22Rv1 (cell line): ENCODE results near the gene RETREG1.
A peak's percentile ranks its signal among the peaks of the same experiment; 100 is the strongest.

Experiments used
- H3K27ac ChIP-seq: fragments of 450-650 bp; 2 replicates; pipeline ENCODE4 v1.5.1; 2017
- ZFX ChIP-seq: fragments of 450-650 bp; IDR thresholded peaks from 2 replicates; pipeline ENCODE4 v1.6.1; 2017; ENCODE audit warnings: antibody characterized with exemption, borderline replicate concordance
- TF ChIP-seq, protein P1 (sequence below): fragments of 450-650 bp; IDR thresholded peaks from 2 replicates; pipeline ENCODE4 v1.5.1; 2017; ENCODE audit warnings: mild to moderate bottlenecking

Gene RETREG1

DNA sequence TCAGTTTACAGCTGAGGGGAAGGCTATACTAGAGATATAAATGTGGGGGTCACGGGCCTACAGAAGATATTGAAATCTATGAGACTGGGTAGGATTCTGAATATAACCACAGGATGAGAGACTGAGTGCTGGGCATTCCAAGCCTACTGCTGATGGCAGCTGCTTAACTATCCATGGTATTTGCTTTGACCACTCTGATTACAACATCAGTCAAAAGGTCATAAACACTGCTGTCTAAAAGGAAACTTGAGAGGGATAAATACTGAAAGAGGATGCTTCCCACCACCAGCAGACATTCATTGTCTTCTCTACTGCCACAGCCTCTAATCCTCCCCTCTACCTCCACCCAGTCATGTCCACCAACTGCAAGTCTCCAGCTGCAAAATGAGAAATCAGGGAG, 155.0 kb downstream of the RETREG1 start:
- TF ChIP-seq, protein P1, sequence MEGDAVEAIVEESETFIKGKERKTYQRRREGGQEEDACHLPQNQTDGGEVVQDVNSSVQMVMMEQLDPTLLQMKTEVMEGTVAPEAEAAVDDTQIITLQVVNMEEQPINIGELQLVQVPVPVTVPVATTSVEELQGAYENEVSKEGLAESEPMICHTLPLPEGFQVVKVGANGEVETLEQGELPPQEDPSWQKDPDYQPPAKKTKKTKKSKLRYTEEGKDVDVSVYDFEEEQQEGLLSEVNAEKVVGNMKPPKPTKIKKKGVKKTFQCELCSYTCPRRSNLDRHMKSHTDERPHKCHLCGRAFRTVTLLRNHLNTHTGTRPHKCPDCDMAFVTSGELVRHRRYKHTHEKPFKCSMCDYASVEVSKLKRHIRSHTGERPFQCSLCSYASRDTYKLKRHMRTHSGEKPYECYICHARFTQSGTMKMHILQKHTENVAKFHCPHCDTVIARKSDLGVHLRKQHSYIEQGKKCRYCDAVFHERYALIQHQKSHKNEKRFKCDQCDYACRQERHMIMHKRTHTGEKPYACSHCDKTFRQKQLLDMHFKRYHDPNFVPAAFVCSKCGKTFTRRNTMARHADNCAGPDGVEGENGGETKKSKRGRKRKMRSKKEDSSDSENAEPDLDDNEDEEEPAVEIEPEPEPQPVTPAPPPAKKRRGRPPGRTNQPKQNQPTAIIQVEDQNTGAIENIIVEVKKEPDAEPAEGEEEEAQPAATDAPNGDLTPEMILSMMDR, result no peak
- TF ChIP-seq ZFX, result no peak
- no peak overlapping the region for H3K27ac ChIP-seq

DNA sequence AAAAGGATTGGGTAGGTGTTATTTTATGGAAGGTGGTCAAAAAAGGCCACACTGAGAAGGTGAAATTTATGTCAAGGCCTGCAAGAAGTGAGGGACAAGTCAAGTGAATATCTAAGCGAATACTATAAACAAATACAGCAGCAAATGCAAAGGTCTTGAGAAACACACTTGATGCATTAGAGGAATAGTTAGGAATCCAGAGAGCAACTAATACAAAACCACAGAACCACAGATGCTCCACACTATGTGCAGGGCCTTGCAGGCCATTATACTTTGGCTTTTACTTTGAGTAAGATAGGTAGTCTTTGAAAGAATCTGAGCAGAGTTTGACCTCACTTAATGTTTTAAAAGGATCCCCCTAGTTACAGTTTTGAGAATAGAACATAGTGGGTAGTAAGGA, 155.8 kb downstream of the RETREG1 start:
- TF ChIP-seq, protein P1, result no peak
- no peak for TF ChIP-seq ZFX
- no peak overlapping the region for H3K27ac ChIP-seq

DNA sequence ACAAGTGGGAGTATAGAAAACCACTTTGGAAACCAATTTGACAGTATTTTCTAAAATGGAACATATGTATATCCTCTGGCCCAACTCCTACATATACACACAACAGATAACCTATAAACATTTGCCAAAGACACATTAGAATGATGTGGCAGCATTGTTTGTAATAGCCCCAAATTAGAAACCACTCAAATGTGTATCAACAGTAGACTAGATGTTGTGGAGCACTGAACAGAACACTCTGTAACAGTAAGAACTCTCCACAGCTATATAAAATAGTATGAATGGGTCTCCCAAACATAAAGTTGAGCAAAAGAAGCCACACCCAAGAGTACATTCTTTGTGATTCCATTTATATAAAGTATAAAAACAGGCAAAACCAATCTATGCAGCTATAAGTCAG, 157.3 kb downstream of the RETREG1 start:
- TF ChIP-seq ZFX, result no peak
- TF ChIP-seq, protein P1, result no peak
- no peak overlapping the region for H3K27ac ChIP-seq

DNA sequence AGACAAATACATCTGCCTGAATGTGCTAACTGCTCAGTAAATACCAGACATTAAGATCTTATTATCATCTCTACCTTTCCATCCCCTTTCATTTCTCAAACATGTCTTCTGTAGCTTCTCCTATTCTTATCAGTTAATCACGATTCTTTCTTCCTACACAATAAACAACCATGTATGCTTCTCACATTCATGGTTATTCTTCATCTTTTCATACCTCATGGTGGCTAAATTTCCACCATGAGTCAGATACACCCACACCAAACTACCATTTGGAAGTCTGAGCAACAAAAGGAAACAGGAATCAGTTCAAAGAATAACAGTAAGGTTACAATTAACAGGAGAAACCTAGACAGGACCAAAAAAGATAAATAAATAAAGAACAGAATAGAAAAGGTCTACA, 158.9 kb downstream of the RETREG1 start:
- TF ChIP-seq ZFX, result no peak
- TF ChIP-seq, protein P1, result no peak
- no peak overlapping the region for H3K27ac ChIP-seq

DNA sequence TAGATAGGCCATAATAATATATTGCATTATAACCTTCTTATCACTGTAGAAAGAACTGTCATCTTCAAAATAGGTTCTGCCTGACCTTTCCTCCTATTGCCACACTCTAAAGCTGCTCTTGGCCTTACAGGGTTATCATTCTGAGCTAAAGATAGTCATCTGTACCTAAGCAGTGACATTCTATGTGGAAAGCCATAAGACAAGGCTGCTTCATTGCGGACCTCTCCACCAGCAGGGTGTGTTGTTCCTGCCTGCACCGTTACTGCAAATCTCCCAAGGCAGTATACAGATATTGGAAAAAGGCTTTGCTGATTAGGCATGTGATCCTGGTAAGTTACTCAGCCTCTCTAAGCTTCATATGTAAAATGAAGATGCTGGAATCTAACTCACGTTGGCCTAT, 159.3 kb downstream of the RETREG1 start:
- TF ChIP-seq, protein P1, result no peak
- no peak for TF ChIP-seq ZFX
- no peak overlapping the region for H3K27ac ChIP-seq

DNA sequence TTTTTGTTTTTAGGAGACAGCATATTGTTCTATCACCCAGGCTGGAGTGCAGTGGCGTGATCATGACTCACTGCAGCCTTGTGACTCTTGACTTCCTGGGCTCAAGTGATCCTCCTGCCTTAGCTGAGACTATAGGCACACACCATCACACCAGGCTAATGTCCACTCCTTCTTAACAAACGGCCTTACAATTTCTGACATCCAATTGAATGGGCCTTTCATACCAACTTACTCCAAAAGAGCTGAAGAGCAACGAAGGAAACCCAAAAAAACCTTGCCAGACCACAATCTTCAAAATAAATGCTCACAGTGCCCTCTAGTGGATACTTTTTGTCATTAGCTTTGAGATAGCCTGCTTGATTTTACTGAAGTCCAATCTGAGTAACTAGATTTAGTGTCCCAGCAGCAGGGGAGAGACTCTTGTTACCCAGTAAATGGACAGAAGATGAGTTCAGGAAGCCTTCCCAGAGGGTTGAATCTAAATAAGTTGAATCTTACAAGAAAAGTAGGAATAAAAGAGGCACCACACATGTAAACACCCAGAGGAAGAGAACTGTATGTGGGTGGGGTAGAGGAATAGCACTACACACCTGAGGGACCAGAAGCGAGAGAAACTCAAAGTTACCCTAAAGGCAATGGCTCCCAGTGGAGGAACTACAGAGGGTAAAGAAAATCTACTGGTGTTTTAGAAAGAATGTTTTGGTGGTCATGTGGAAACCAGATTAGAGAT, 160.5 kb downstream of the RETREG1 start:
- no peak overlapping the region for H3K27ac ChIP-seq

DNA sequence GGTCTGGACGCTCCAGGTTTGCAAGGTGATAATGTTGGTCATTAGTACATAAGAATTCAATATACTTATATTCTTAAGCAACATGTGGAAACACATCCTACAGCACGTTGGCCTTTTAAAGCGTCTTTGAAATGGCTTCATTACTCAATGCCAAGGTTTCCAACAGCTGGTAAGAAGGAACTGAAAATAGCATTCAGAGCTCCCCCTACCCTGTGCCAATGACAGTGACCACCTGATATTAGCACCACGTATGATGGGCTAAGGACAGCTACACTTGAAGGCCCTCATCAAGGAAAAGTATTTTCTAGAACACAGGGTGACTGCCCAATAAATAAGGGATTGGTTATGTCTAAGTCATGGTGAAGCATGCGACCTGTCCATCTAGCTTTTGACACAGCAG, 161.1 kb downstream of the RETREG1 start:
- TF ChIP-seq ZFX, result no peak
- TF ChIP-seq, protein P1, result no peak
- no peak overlapping the region for H3K27ac ChIP-seq

More for the DNA sequence above, 160.5 kb downstream of the RETREG1 start:
- TF ChIP-seq, protein P1, result peak; percentile 82
- no peak for TF ChIP-seq ZFX
